Erythroblast (primary cell): ENCODE results near the gene B3GAT3.

Experiments used
- GATA1 ChIP-seq: IDR thresholded peaks from 2 replicates; pipeline ENCODE4 v1.6.1; 2011; ENCODE audit warnings: low read depth, mild to moderate bottlenecking, control low read depth, low read length, moderate library complexity
- POLR2A ChIP-seq: IDR thresholded peaks from 2 replicates; pipeline ENCODE4 v1.6.1; 2011; ENCODE audit warnings: mild to moderate bottlenecking, low read length

DNA sequence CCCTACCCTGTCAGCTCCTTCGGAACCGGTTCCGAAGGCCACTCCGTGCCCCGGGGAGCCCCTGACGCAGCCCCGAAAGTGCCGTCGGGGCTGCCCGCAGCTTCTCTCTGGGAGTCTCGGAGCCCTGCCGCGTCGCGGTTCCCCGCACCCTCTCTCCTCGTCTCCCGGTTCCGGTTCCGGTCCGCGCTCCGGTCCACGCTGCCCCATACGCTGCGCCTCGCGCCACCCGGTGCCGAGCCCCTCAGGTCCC, 20.7 kb downstream of the B3GAT3 start:
- no peak for TF ChIP-seq POLR2A
- TF ChIP-seq GATA1: no peak
